GM18517 (cell line): ENCODE results near the gene R3HDM2.

Experiments
- ATAC-seq: cut with Tn5 transposase; IDR thresholded peaks from one replicate; pipeline ENCODE4 v1.9.1; 2021; ENCODE audit warnings: mild to moderate bottlenecking, moderate library complexity; ENCODE audit not compliant: unreplicated experiment

R3HDM2 gene

GRCh38 chr12:57219993-57220754 is 210.7 kb downstream of the R3HDM2 start:
- no peak for ATAC-seq

GRCh38 chr12:57219205-57219992 is 211.4 kb downstream of the R3HDM2 start:
- ATAC-seq, result no peak

GRCh38 chr12:57218030-57218853 is 212.6 kb downstream of the R3HDM2 start:
- ATAC-seq, result no peak

GRCh38 chr12:57216921-57217879 is 213.6 kb downstream of the R3HDM2 start:
- ATAC-seq, result no peak

GRCh38 chr12:57216014-57216911 is 214.6 kb downstream of the R3HDM2 start, which contains the start of gene NXPH4:
NXPH4 (plus strand) TSS chr12:57216794; CDS start chr12:57216970, 176 bp downstream.
- no peak for ATAC-seq

- no peak for ATAC-seq
Observed at GRCh38 chr12:57215668-57216013, 215.2 kb downstream of the R3HDM2 start.

GRCh38 chr12:57215065-57215464 is 215.8 kb downstream of the R3HDM2 start:
- ATAC-seq, result no peak

GRCh38 chr12:57214398-57214781 is 216.5 kb downstream of the R3HDM2 start:
- ATAC-seq, result no peak

- ATAC-seq, result no peak
Observed at GRCh38 chr12:57213763-57214397, 217.0 kb downstream of the R3HDM2 start.

- no peak for ATAC-seq
Observed at GRCh38 chr12:57213058-57213715, 217.7 kb downstream of the R3HDM2 start.

- ATAC-seq, result no peak
Observed at GRCh38 chr12:57212701-57213057, 218.2 kb downstream of the R3HDM2 start.

- ATAC-seq, result no peak
Observed at GRCh38 chr12:57211791-57212700, 218.8 kb downstream of the R3HDM2 start.

GRCh38 chr12:57210926-57211692 is 219.7 kb downstream of the R3HDM2 start:
- ATAC-seq, result no peak

GRCh38 chr12:57210461-57210860 is 220.4 kb downstream of the R3HDM2 start:
- ATAC-seq, result no peak

- no peak for ATAC-seq
Observed at GRCh38 chr12:57209916-57210315, 220.9 kb downstream of the R3HDM2 start.

GRCh38 chr12:57208631-57209282 is 222.1 kb downstream of the R3HDM2 start:
- ATAC-seq, result no peak
